GM12801 (cell line): Measurements from ENCODE around the gene FABP7.

ENCODE experiments used
- CTCF ChIP-seq: IDR thresholded peaks from one replicate; pipeline ENCODE4 v1.5.1; 2011; ENCODE audit warnings: control low read depth; ENCODE audit not compliant: insufficient read length; ENCODE audit errors: extremely low read depth

The FABP7 gene

GRCh38 chr6:122809691-122810090 lies 30.2 kb downstream of the FABP7 start:
- no peak for TF ChIP-seq CTCF

- no peak for TF ChIP-seq CTCF
Measured at GRCh38 chr6:122810189-122810588, 30.7 kb downstream of the FABP7 start.

GRCh38 chr6:122817358-122817757 lies 37.8 kb downstream of the FABP7 start:
- no peak for TF ChIP-seq CTCF

- TF ChIP-seq CTCF = no peak
Measured at GRCh38 chr6:122817766-122818165, 38.2 kb downstream of the FABP7 start.

- TF ChIP-seq CTCF = no peak
Measured at GRCh38 chr6:122818866-122819265, 39.4 kb downstream of the FABP7 start.

- TF ChIP-seq CTCF = no peak
Measured at GRCh38 chr6:122821095-122821494, 41.6 kb downstream of the FABP7 start.

GRCh38 chr6:122825163-122825562 lies 45.6 kb downstream of the FABP7 start:
- no peak for TF ChIP-seq CTCF

GRCh38 chr6:122829456-122829855 lies 49.9 kb downstream of the FABP7 start:
- no peak for TF ChIP-seq CTCF
